Heart left ventricle (tissue), 16 donors: Measurements from ENCODE around the gene IFI16. TPM values are rescaled to one million over a fixed set of nuclear protein-coding genes. Genes with fewer than 3 reads are reported as not detected.

Source experiments
- ATAC-seq, 4 donors: fragments of 200-7000 bp; cut with Tn5 transposase; one replicate each; pipeline ENCODE4 v1.9.1; 2020 to 2022; ENCODE audit warnings: moderate library complexity in 4 of 4, mild to moderate bottlenecking in 3 of 4, moderate number of reproducible peaks in 1 of 4
- DNase-seq, 5 donors: peaks; one replicate each; pipeline ENCODE4 v3.0.0-alpha.2; 2020
- H3K27ac ChIP-seq, 12 donors: fragments of 200-600 bp; sonication (generic) in 4 of 12; one replicate each; pipeline versions ENCODE4 v1.5.0 to v1.8.0; 2016 to 2022; ENCODE audit warnings: mild to moderate bottlenecking in 2 of 12
- H3K27me3 ChIP-seq, 9 donors: fragments of 200-600 bp; sonication (generic) in 2 of 9; one replicate each; pipeline versions ENCODE4 v1.5.1 to v1.8.0; 2016 to 2022; ENCODE audit warnings: mild to moderate bottlenecking in 3 of 9
- H3K36me3 ChIP-seq, 9 donors: fragments of 200-600 bp; sonication (generic) in 2 of 9; one replicate each; pipeline versions ENCODE4 v1.5.0 to v1.8.0; 2018 to 2022; ENCODE audit warnings: mild to moderate bottlenecking in 2 of 9
- H3K4me1 ChIP-seq, 12 donors: fragments of 200-600 bp; sonication (generic) in 4 of 12; one replicate each; pipeline versions ENCODE4 v1.5.0 to v1.8.0; 2016 to 2022; ENCODE audit warnings: mild to moderate bottlenecking in 3 of 12
- H3K4me3 ChIP-seq, 12 donors: fragments of 200-600 bp; sonication (generic) in 4 of 12; one replicate each; pipeline versions ENCODE4 v1.5.0 to v1.8.0; 2017 to 2022; ENCODE audit warnings: mild to moderate bottlenecking in 9 of 12, moderate library complexity in 4 of 12
- H3K9me3 ChIP-seq, 12 donors: fragments of 200-600 bp; sonication (generic) in 4 of 12; one replicate each; pipeline versions ENCODE4 v1.5.0 to v1.8.0; 2016 to 2022; ENCODE audit warnings: mild to moderate bottlenecking in 1 of 12
- CTCF ChIP-seq, 12 donors: fragments of 200-600 bp; sonication (generic) in 4 of 12; IDR thresholded peaks; one replicate each; pipeline versions ENCODE4 v1.5.0 to v1.8.0; 2018 to 2022; ENCODE audit warnings: antibody characterized with exemption in 12 of 12, mild to moderate bottlenecking in 5 of 12
- POLR2A ChIP-seq, 2 donors: fragments of 450-650 bp; IDR thresholded peaks; one replicate each; pipeline ENCODE4 v1.6.1; 2017; ENCODE audit warnings: antibody characterized with exemption in 2 of 2, mild to moderate bottlenecking in 2 of 2, moderate library complexity in 2 of 2
- WGBS, 4 donors: extraction: QIAGEN DNeasy Blood & Tissue Kit in 2 of 4; methylation state at CpG; one replicate each; pipeline versions ENCODE4 v1.1.5 to v1.1.7; 2013 to 2018; 5-methylcytosine and 5-hydroxymethylcytosine counted together
- intact Hi-C, 10 donors: fragments of 100-400 bp; cut with DNase I; formaldehyde crosslinking; loops; one replicate each; pipeline versions ENCODE4 v1.11.1 to v1.14.2; 2022
- polyA plus RNA-seq, 2 donors: library from polyadenylated mRNA; stranded (reverse); fragments of 200-250 nt; gene quantifications; one replicate each; pipeline ENCODE4 v1.2.3, GENCODE V29; 2013
- total RNA-seq, 9 donors: library from RNA; depleted of rRNA in 2 of 9; stranded (reverse); fragments of >200 nt in 2 of 9; fragmentation: NEBNext Ultra II Directional in 3 of 9; extraction: Animal tissue kit (Norgen Biotek cat#: 25700) in 3 of 9; gene quantifications; one replicate each; pipeline versions ENCODE4 v1.1.0 to v1.2.4, GENCODE V29; 2016 to 2023
- donor health status: ischemic (EF 13 %, LVEDD 7.1; RV severe dilation, severe dysfunction).
- donor health status: healthy with polysubstance abuse.
- donor health status: DM: no; HTN: yes; CAD: no.
- donor health status: DM: no; HTN: no; CAD: no.
- donor health status: ischemic (EF 25% LVEDD 6.9; RV normal size, moderate dysfunction).
- donor health status: ischemic (EF 25% LVEDD 5.7; RV mildly dilated, moderate dysfunction).
- donor health status: healthy.
- donor health status: DM: yes; HTN: yes; CAD: no.
- donor health status: ischemic (EF 35%, LVEDD 5.7; RV mildly dilated, moderate dysfunction).
- donor health status: nonischemic (EF 11% LVEDD 7.7; RV severe dilation, severe dysfunction).
- donor health status: DM: yes; HTN: yes; CAD: no.
- donor health status: PGD.
- donor health status: ischemic (EF 29% LVEDD 5.4; RV normal size, mild dysfunction).
- donor health status: nonischemic (EF 23%, LVEDD 6.1; RV moderate dilation, normal function).

Gene IFI16
- total and polyA plus RNA-seq, 11 donors: 19.1 to 125 (median 24.8) TPM

- intact Hi-C loops: loop anchor here in 1 of 10 donors (10.0 kb wide), 1 partner anchor 788 kb away; no protein-coding TSS in a partner anchor
- TF ChIP-seq CTCF (IDR thresholded peaks at IDR 0.05) (no peak), POLR2A (IDR thresholded peaks at IDR 0.05) (no peak)
Measured at GRCh38 chr1:158992787-158993312, 16.9 kb upstream of the IFI16 start.

GRCh38 chr1:158996998-158997397, 12.7 kb upstream of the IFI16 start:
- ATAC-seq: no peak
- Histone ChIP-seq H3K4me3 (no peak overlapping the region), H3K4me1 (peaks cover 0 to 25% (median 4%) of the 10 kb centered on the region in 12 donors), H3K27ac (no peak overlapping the region), H3K36me3 (no peaks in the 10 kb centered on the region), H3K9me3 (peaks cover 0 to 6% (median 0%) of the 10 kb centered on the region in 12 donors), H3K27me3 (no peaks in the 10 kb centered on the region)
- DNase-seq: no peak
- 71 to 74% (median 73%) methylated on average over 5 of the region's 5 CpGs for whole genome bisulfite sequencing, 4 donors
- TF ChIP-seq CTCF (IDR thresholded peaks at IDR 0.05) (no peak), POLR2A (IDR thresholded peaks at IDR 0.05) (no peak)
- intact Hi-C loops: loop anchor here in 6 of 10 donors (5.0 to 10.0 kb wide), 4 partner anchors 75 to 1035 kb away; no protein-coding TSS in a partner anchor

More at GRCh38 chr1:158992787-158993312, 16.9 kb upstream of the IFI16 start:
- no peak overlapping the region for H3K27ac ChIP-seq
- DNase-seq (no peak), ATAC-seq (no peak)
- H3K36me3 ChIP-seq: no peaks in the 10 kb centered on the region
- no peaks in the 10 kb centered on the region for H3K27me3 ChIP-seq
- no peaks in the 10 kb centered on the region for H3K4me1 ChIP-seq
- 87 to 97% (median 92%) methylated on average over 4 of the region's 4 CpGs for WGBS, 4 donors
- H3K4me3 ChIP-seq: no peak overlapping the region
- peaks cover 0 to 6% (median 0%) of the 10 kb centered on the region in 12 donors for H3K9me3 ChIP-seq

- Histone ChIP-seq H3K36me3 (no peaks in the 10 kb centered on the region), H3K27ac (peak overlapping the region in 4 of 12 donors; percentile 76 to 93 (median 88)), H3K9me3 (peaks cover 0 to 6% (median 0%) of the 10 kb centered on the region in 12 donors), H3K27me3 (no peaks in the 10 kb centered on the region), H3K4me1 (peaks cover 0 to 25% (median 4%) of the 10 kb centered on the region in 12 donors), H3K4me3 (peak overlapping the region in 9 of 12 donors; percentile 41 to 65 (median 55))
- TF ChIP-seq POLR2A (IDR thresholded peaks at IDR 0.05): no peak
- 43 to 51% (median 46%) methylated on average over 6 of the region's 6 CpGs for WGBS, 4 donors
- DNase-seq (no peak), ATAC-seq (no peak)
- intact Hi-C loops: loop anchor here (2.0 to 10.0 kb wide), 6 partner anchors 74 to 1036 kb away; no protein-coding TSS in a partner anchor
Measured at GRCh38 chr1:158998037-158998780, 11.5 kb upstream of the IFI16 start.

- Histone ChIP-seq H3K4me1 (peaks cover 0 to 25% (median 4%) of the 10 kb centered on the region in 12 donors), H3K4me3 (peak overlapping the region; percentile 13 to 65 (median 50)), H3K36me3 (no peaks in the 10 kb centered on the region), H3K27me3 (no peaks in the 10 kb centered on the region), H3K9me3 (peaks cover 0 to 4% (median 0%) of the 10 kb centered on the region in 12 donors), H3K27ac (peak overlapping the region; percentile 55 to 93 (median 82))
- intact Hi-C loops: loop anchor here (2.0 to 10.0 kb wide), 6 partner anchors 74 to 1036 kb away; no protein-coding TSS in a partner anchor
- 6 to 14% (median 8%) methylated on average over 13 of the region's 13 CpGs for WGBS, 4 donors
- peak; percentile 45 to 57 (median 56) for ATAC-seq
- TF ChIP-seq POLR2A (IDR thresholded peaks at IDR 0.05): no peak
- TF ChIP-seq CTCF (IDR thresholded peaks at IDR 0.05): peak; percentile 84 to 97 (median 92)
- DNase-seq: peak in 3 of 5 donors; percentile 28 to 64 (median 59)
Measured at GRCh38 chr1:158998781-158999161, 10.9 kb upstream of the IFI16 start.
